Activated CD4-positive, alpha-beta T cell treated with anti-CD3 and anti-CD28 coated beads for 4 hours (primary cell): Measurements from ENCODE around the gene OGG1.

Source experiments
- DNase-seq, 2 donors: peaks; one replicate each; pipeline ENCODE4 v3.0.0-alpha.2; 2020

The OGG1 gene

DNA sequence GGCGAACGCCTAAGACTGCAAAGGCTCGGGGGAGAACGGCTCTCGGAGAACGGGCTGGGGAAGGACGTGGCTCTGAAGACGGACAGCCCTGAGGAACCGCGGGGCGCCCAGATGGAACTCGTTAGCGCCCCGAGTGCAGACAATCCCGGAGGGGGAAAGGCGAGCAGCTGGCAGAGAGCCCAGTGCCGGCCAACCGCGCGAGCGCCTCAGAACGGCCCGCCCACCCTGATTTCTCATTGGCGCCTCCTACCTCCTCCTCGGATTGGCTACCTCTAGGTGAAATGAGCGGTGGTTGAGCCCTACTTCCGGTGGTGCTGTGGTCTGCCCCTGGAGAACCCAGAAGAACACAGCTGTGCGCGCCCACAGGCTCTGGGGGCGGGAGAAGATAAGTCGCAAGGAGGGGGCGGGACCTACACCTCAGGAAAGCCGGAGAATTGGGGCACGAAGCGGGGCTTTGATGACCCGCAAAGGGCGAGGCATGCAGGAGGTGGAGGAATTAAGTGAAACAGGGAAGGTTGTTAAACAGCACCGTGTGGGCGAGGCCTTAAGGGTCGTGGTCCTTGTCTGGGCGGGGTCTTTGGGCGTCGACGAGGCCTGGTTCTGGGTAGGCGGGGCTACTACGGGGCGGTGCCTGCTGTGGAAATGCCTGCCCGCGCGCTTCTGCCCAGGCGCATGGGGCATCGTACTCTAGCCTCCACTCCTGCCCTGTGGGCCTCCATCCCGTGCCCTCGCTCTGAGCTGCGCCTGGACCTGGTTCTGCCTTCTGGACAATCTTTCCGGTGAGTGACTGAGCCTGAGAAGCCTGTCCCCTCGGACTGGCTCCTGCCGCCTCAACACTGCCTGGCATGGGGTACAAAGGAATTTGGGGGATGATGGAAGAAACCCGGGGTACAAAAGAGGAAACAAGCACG is at the start of gene OGG1:
TSS of gene OGG1 (plus strand) at position 308 of the 911 bp plus-strand sequence. CDS start at position 643, 335 bp downstream.
- peak; percentile 93 to 96 for DNase-seq

DNA sequence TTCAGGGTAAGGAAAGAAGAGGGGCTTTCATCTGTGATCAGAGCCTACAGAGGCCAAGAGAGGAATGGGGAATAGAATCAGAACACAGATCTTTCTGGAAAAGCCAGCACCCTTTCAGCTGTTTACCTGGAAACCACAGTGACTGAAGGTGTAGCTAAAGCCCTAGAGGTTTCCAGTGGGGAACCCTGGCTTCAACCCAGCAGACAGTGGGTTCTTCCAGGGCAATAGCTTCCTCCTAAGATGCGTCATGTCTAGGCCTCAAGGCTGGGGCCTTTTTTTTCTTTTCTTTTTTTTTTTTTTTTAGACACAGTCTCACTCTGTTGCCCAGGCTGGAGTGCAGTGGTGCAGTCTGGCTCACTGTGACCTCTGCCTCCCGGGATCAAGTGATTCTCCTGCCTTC is 49.2 kb upstream of the OGG1 start:
- no peak for DNase-seq

DNA sequence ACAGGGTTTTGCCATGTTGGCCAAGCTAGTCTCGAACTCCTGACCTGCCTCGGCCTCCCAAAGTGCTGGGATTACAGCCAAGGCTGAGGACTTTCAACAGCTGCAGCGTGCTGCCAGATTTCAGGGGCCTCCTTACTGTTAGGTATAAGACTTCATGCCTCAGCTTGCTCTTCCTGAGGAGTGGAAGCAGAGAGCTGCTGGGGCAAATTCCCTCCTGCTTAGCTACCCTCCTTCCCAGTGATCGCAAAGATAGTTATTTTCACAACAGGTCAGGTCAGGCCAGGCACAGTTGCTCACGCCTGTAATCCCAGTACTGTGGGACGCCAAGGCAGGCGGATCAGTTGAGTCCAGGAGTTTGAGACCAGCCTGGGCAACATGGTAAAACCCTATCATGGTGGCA is 48.7 kb upstream of the OGG1 start:
- DNase-seq, result no peak

DNA sequence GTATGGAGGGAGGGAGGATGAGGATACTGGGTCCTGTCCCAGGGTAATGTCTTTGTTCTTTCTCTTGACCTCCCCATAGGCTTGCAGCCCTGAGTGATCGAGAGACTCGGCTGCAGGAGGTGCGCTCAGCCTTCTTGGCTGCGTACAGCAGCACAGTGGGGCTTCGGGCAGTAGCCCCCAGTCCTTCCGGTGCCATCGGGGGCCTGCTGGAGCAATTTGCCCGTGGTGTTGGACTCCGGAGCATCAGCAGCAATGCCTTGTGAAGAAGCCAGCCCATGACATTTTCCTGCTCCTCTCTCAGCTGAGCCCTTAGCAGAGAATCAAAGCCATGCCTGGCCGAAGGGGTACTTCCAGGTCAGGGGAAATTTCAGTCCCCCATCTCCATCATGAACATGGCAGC is 48.0 kb upstream of the OGG1 start:
- no peak for DNase-seq

DNA sequence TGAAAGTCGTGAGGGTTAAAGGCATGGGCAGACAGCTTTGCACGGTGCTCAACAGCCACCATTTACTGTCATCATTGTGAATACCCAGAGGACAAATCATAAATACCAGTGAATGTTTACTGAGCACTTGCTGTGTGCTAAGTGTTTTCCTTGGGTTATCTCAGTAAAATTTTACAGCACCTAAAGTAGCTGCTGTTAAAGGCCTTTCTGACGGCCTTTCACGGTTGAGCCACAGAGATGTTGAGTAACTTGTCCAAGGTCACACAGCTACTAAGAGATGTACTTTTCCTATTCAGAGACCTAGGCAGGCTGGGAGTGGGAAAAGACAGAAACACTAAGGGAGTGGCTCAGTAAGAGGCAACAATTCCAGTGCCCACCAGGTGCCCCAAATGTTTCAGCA is 46.5 kb upstream of the OGG1 start:
- DNase-seq, result no peak

DNA sequence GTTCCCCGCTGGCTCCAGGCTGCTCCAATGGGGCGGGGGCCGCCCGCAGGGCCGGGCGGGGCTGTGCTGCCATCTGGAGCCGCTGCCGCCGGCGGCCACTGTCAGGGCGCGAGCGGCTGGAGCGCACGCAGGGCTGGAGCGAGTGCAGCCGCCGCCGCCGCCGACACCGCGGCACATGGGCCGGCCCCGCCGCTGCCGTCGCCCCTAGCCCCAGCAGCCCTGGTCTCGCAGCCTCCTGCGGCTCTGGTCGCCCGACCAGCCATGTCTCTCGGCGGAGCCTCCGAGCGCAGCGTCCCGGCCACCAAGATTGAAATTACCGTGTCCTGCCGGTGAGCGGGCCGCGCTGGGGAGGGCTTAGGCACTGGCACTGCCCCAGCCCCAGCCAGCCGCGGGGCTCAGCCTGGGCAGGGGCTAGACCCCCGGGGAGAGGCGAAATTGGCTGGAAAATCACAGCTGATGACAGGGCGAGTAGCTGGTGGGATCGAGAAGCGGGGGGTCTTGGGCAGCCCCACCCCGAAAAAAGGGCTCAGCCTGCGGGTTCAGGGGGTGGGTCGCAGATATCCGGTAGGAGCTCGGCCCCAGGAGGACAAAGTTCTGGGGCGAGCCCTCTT is 45.9 kb upstream of the OGG1 start, which contains the start of gene CPNE9:
TSS of gene CPNE9 (plus strand) at position 98 of the 611 bp plus-strand sequence. CDS start at position 262, 164 bp downstream.
- no peak for DNase-seq

DNA sequence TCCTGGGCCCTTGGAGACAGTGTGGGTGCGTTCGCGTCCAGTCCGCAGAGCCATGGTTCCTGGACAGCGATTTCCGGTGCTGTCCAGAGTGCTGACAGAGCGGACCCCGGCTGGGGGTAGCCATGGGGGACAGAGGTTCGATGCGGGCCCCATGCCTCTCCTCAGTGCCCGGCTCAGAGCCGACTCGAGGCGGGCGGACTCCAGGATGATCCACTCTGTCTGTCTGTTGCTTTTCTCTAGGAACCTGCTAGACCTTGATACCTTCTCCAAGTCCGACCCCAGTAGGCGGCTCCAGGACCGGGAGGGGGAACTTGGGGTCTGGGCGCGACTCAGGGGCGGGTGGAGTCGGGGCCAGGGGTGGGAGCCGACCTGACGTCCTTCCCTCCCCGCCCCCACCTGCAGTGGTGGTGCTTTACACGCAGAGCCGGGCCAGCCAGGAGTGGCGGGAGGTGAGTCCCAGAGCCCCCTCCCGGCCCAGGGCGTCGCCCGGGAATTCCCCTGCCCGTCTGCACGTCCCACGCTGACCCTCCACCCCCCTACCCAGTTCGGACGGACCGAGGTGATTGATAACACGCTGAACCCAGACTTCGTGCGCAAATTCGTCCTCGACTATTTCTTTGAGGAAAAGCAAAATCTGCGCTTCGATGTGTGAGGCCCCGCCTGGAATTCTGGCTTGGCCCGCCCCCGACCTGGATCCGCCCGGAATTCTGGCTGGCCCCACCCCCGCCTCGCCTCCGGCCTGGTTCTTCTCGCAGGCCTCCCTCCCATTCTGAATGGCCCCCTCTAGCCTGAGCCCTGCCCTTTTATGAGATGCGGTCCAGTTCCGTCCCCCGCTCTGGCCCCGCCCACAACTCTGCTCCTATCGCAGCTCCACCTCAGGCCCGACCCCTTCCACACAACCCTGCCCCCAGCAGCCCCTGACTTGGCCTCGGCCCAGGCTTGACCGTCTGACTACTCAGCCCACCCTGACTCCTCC is 45.1 kb upstream of the OGG1 start:
- DNase-seq, result no peak

DNA sequence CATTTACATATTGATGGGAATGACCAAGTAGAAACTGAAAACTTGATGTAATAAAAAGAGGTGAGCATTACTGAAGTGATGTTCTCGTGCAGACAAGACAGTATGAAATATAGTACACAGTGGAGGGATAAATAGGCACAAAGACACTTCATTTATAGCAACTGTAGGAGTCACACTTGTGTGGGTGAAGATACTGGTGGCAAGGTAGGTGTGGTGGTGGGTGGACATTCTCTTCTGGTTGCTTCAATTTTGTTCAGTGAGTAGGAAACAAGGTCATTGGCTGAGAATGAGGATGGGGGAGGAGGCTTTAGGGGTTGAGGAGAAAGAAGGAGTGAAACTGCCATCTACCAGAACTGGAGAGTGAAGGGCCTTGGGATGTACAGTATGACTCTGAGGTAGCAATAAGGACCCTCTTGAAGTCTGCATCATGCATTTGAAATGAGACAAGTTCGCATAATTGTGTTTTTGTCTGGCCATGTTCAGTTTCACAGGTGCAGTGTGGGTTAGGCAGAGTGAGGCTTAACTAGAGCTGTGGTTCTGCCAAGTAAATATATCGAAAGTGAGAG is 39.5 kb upstream of the OGG1 start:
- no peak for DNase-seq

DNA sequence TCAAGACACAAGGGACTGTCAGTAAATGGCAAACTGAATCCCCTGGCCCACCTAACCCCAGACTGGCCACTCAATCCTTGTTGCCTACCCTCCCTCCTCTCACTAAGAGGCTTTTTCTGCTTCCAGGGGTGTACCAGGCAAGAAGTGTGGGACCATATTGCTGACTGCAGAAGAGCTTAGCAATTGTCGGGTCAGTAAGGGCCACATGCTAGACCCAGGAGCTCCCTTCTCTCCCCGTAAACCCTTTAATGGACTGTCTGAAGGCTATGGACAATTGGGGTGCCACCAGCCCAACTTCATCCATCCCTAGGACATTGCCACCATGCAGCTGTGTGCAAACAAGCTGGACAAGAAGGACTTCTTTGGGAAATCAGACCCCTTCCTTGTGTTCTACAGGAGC is 37.3 kb upstream of the OGG1 start:
- DNase-seq, result no peak

DNA sequence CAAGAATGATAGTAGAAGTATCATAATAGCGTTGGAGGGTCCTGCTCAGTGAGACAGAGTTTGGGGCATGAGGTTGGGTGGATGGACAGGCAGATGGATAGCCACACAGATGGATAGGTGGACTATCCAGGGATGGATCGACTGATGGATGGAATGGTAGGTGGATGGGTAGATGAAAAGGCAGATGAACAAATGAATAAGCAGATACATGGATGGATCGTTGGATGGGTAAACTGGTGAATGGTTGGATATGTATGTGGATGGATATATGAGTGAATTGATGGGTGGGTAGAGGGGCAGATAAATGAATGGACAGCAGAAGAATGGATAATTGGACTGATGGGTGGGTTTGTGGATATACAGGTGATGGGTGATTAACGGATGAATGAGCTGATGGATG is 36.6 kb upstream of the OGG1 start:
- no peak for DNase-seq

DNA sequence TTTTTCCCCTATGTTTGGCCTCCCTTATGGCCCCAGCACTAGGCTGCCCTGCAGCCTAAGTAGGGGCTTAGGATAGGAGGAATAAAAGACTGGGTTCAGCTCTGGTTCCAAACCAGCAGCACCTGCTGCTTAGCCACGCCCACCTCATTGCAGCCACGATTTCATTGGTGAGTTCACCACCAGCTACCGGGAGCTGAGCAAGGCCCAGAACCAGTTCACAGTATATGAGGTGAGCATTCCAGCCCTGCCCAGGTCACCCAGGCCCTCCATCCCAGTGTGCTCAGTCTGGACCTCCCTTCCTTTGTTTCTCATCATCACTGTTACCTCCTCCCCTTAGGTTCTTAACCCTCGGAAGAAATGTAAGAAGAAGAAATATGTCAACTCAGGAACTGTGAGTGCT is 34.6 kb upstream of the OGG1 start:
- no peak for DNase-seq

DNA sequence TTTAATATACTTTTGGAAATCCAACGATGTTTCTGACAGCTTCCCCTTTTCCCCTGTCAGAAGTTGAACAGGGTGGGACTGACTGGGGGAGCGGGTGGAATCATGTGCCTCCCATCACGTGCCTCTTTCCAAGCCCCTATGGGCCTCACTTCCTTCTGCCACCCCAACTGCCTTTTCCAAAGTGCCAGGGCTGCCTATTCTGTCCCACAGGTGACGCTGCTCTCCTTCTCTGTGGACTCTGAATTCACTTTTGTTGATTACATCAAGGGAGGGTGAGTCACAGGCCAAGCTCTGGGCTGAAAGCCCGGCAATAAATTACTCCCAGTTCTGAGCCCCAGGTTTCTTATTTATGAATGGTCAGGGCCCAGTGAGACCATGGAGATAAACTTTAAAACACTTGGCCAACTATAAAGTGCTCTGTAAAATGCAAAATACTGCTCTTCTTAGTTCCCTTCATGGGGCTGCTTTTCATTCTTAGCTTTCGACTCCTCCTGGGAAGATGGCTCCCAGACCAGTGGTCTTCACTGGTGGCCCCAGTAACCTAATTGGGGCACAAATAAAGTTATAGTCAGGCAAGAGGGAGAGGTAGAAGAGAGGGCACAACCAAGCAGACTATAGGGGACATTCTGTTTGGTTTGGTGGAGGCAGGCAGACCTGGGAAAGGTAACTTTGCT is 33.9 kb upstream of the OGG1 start:
- peak; percentile 23 to 26 for DNase-seq

DNA sequence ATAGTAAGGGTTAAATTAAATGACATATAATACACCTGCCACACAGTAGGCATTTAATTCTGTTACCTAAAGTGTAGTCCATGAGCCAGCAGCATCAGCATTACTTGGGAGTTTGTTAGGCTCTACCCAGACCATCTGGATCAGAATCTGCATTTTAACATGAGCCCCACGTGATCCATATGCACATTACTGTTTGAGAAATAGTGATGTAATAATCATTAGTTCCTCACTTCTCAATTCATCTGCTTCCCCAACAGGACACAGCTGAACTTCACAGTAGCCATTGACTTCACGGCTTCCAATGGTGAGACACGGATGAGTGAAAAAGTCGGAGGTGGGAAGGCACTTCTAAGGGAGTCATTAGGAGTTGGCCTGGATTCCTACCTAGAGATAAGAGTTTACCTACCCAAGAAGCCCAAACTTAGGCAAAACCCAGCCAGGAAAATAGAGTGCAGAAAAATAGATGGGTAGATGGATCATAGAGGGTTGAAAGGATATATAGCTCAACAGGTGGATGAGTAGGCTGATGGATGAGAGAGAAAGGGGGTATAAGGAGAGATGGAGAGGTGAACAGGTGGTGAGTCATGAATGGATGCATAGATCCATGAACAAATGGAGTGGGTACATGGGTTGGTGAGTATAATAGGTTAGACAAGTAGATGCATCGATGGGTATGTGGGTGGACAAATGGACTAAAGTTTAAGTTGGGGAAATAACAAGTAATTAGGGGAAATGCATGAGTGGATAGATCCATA is 32.8 kb upstream of the OGG1 start:
- no peak for DNase-seq

DNA sequence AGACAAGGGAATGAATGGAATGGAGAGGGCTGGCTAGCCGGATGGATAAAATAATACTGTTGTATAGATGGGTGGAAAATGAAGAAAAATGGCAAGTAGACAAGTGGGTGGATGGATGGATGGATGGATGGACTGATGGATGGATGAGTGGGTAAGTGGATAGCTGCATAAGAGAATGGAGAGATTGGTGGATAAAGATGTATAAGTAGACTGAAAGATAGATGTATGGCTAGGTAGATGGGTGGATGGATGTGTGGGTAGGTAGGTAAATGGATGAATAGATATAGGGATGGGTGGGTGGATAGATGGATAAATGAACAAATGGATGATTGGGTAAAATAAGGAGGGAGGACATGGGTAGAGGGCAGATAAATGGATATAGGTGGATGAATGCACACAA is 32.2 kb upstream of the OGG1 start:
- no peak for DNase-seq

DNA sequence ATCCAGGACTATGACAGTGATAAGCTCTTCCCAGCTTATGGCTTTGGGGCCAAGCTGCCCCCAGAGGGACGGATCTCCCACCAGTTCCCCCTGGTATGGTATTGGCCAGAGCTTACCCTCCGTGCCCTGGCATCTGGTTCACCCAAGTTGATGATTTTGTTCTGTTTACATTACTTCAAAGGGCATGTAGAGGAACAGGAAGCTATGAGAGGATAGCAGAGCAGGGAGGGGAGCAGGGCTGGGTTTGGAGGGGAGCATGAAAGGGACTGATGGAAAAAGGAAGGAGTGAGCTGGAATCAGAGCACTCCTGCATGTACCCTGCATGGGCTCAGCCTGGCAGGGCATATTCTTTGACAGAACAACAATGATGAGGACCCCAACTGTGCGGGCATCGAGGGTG is 31.6 kb upstream of the OGG1 start:
- no peak for DNase-seq

DNA sequence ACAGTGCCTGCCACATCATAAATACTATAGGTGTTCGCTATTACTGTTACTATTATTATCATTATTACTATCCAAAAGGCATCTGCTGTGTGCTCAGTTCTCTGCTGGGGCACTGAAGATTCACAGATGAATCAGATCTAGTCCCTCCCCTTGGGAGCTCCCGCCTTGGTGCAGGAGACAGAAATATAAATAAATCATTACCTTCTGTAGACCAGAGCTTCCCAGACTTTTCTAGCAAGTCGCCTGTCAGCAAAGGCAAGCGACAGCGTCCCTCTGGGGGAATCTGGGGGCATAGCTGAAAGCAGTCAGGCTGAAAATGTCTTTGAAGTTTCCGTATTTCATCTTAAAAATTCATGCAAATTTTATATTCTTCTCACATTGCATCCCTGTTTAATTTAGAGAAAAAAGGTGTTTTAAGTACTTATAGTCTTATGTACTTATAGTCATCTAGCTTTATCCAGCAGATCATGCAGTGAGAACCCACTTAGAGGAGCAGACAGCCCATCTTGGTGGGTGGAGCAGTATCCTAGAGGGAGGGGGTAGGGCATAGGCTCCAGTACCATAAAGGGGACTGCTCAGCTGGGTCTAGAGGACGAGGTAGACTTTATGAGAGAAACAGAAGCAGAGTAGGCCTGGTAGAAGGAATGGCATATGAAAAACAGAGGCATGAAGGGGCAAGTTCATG is 28.6 kb upstream of the OGG1 start:
- no peak for DNase-seq

DNA sequence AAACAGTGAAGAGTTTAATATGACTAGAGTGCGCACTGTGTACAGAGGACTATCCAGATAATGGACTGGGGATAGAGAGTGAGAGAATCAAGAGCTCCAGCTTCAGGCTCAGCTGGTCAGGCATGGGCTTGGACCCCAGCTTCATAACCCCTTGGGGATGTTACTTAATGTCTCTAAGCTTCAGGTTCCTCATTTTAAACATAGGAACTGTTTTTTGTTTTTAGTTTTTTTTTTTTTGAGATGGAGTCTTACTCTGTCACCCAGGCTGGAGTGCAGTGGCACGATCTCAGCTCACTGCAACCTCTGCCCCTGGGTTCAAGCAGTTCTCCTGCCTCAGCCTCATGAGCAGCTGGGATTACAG is 28.1 kb upstream of the OGG1 start:
- no peak for DNase-seq

DNA sequence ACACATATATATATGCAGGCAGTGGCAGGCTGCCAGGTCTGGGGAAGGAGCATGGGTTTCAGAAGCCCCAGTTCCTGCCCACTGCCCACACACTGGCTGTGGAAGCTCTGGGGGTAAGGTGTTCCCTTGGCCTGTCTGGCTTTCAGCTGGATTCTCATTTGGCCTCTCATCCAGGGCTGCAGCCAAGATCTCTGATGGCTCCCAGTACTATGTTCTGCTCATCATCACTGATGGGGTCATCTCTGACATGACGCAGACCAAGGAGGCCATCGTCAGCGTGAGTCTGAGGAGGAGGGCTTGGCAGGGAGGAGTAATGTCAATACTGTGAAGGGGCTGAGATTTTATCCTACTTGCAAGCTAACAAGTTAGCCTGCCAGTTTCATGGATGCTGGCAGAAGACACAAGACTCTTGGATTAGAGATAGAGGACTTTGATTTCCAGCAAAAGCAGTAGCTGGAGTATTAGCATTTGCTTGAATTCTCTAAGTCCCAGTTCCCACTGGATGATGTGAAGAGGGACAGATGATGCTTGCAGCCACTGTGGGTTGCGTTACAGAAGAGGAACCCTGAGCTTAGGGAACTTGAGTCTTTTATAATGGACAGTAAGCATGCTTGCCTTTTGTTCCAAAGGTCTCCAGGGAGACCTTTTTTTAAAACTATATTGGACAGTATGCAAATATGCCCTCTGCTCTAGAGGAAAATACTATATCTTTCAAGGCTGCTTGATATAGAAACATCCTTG is 23.8 kb upstream of the OGG1 start:
- DNase-seq, result no peak

DNA sequence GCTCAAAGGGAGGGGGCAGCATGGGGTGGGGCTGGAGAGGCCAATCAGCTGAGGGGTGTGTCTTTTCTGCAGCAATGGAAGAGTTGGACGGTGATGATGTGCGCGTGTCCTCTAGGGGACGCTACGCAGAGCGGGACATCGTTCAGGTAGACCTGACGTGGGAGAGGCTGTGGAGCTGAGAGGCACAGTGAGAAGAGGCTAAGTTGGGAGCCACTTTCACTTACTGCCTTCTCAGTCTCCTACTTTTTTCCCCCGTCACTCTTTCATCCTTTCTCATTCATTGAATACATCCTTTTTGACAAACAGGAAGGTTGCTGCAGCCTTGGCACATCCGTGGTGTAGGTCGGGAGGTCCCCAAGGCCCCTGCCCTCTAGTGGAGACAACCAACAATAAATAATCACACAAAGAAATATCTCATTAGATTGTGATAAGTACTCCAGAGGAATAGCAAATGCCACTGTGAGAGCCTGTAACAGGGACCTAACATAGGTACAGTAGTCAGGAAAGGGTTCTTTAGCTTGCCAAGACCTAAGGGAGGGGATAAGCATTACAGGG is 22.6 kb upstream of the OGG1 start:
- peak; percentile 46 to 56 for DNase-seq

DNA sequence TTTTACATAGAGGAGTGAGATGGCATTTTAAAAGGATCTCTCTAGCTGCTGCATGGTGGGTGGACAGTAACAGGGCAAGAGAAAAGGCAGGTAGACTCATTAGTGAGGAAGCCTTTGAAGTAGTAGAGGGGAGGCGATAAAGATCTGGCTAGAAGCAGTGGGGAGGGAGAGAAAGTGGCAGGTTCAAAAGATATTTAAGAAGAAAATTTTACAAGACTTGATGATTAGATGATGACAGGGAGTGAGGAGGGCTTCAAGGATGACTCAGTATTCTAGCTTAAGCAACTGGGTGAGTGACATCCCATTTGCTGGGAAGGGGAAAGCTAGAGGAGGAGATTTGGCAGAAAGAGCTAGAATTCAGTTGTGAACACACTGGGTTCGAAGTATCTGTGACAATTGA is 22.0 kb upstream of the OGG1 start:
- DNase-seq, result no peak
